H9 (cell line): ENCODE data around the gene VPS35L. TPM values are rescaled to one million over a fixed set of nuclear protein-coding genes. Genes with fewer than 3 reads are reported as not detected.

Experiments used
- DNase-seq: peaks from one replicate; pipeline ENCODE4 v3.0.0-alpha.2; 2017
- H2AFZ ChIP-seq: one replicate; pipeline ENCODE4 v1.6.1; 2013; ENCODE audit warnings: mild to moderate bottlenecking, low read length, control low read depth, moderate library complexity
- H2AK5ac ChIP-seq: 2 replicates; pipeline ENCODE4 v1.6.1; 2013; ENCODE audit warnings: low read length, control low read depth, mixed read lengths; ENCODE audit not compliant: insufficient read length
- H2BK120ac ChIP-seq: one replicate; pipeline ENCODE4 v1.6.1; 2013; ENCODE audit warnings: low read depth, mild to moderate bottlenecking, low read length, control low read depth, inconsistent platforms; ENCODE audit not compliant: poor library complexity, severe bottlenecking
- H2BK12ac ChIP-seq: 2 replicates; pipeline ENCODE4 v1.6.1; 2013; ENCODE audit warnings: low read length, control low read depth, mixed read lengths, low read depth; ENCODE audit not compliant: insufficient read length
- H2BK15ac ChIP-seq: 2 replicates; pipeline ENCODE4 v1.6.1; 2013; ENCODE audit warnings: low read depth, low read length, control low read depth
- H2BK20ac ChIP-seq: one replicate; pipeline ENCODE4 v1.6.1; 2013; ENCODE audit warnings: low read depth, mild to moderate bottlenecking, low read length, control low read depth, inconsistent platforms; ENCODE audit not compliant: poor library complexity, severe bottlenecking
- H2BK5ac ChIP-seq: 2 replicates; pipeline ENCODE4 v1.6.1; 2013; ENCODE audit warnings: low read length, control low read depth, mixed read lengths; ENCODE audit not compliant: insufficient read length
- H3K14ac ChIP-seq: 2 replicates; pipeline ENCODE4 v1.6.1; 2013; ENCODE audit warnings: low read length, control low read depth; ENCODE audit not compliant: insufficient read depth
- H3K18ac ChIP-seq: 2 replicates; pipeline ENCODE4 v1.6.1; 2013; ENCODE audit warnings: low read depth, mild to moderate bottlenecking, mixed read lengths, low read length, control low read depth; ENCODE audit not compliant: insufficient read length
- H3K23ac ChIP-seq: 2 replicates; pipeline ENCODE4 v1.6.1; 2013; ENCODE audit warnings: low read length, control low read depth, mixed read lengths, low read depth; ENCODE audit not compliant: insufficient read length
- H3K23me2 ChIP-seq: 2 replicates; pipeline ENCODE4 v1.6.1; 2013; ENCODE audit warnings: low read depth, mild to moderate bottlenecking, mixed read lengths, low read length, control low read depth; ENCODE audit not compliant: insufficient read length, poor library complexity, severe bottlenecking
- H3K27ac ChIP-seq: 2 replicates; pipeline ENCODE4 v1.5.1; 2013; ENCODE audit warnings: low read length, control low read depth, mixed read lengths, low read depth; ENCODE audit not compliant: insufficient read length
- H3K27me3 ChIP-seq: 2 replicates; pipeline ENCODE4 v1.6.1; 2013; ENCODE audit warnings: low read length, control low read depth, inconsistent platforms; ENCODE audit not compliant: insufficient read depth
- H3K4ac ChIP-seq: 2 replicates; pipeline ENCODE4 v1.6.1; 2013; ENCODE audit warnings: low read depth, mild to moderate bottlenecking, control low read depth, inconsistent platforms, low read length, moderate library complexity
- H3K4me1 ChIP-seq: 2 replicates; pipeline ENCODE4 v1.6.1; 2013; ENCODE audit warnings: low read length, control low read depth, inconsistent platforms; ENCODE audit not compliant: insufficient read depth
- H3K4me2 ChIP-seq: 2 replicates; pipeline ENCODE4 v1.6.1; 2013; ENCODE audit warnings: low read length, control low read depth, mixed read lengths; ENCODE audit not compliant: insufficient read length, insufficient read depth
- H3K56ac ChIP-seq: 2 replicates; pipeline ENCODE4 v1.6.1; 2013; ENCODE audit warnings: low read depth, mild to moderate bottlenecking, mixed read lengths, low read length, control low read depth; ENCODE audit not compliant: insufficient read length
- H3K79me1 ChIP-seq: 2 replicates; pipeline ENCODE4 v1.6.1; 2013; ENCODE audit warnings: low read depth, mild to moderate bottlenecking, moderate library complexity, low read length, control low read depth, inconsistent platforms; ENCODE audit not compliant: insufficient read depth, poor library complexity, severe bottlenecking
- H3K79me2 ChIP-seq: 2 replicates; pipeline ENCODE4 v1.6.1; 2013; ENCODE audit warnings: low read length, control low read depth, inconsistent platforms; ENCODE audit not compliant: insufficient read depth
- H3K9ac ChIP-seq: 2 replicates; pipeline ENCODE4 v1.6.1; 2013; ENCODE audit warnings: low read length, control low read depth, mixed read lengths; ENCODE audit not compliant: insufficient read length; ENCODE audit errors: extremely low read depth
- H3K9me3 ChIP-seq: one replicate; pipeline ENCODE4 v1.6.1; 2013; ENCODE audit warnings: low read depth, low read length, inconsistent platforms; ENCODE audit not compliant: control insufficient read depth
- H3T11ph ChIP-seq: one replicate; pipeline ENCODE4 v1.6.1; 2013; ENCODE audit warnings: mild to moderate bottlenecking, low read length, control low read depth, inconsistent platforms
- H4K20me1 ChIP-seq: one replicate; pipeline ENCODE4 v1.6.1; 2013; ENCODE audit not compliant: control insufficient read depth, insufficient read length, insufficient read depth
- H4K5ac ChIP-seq: 2 replicates; pipeline ENCODE4 v1.6.1; 2013; ENCODE audit warnings: low read depth, mild to moderate bottlenecking, mixed read lengths, low read length, control low read depth; ENCODE audit not compliant: insufficient read length
- H4K8ac ChIP-seq: replicated peaks from 2 replicates; pipeline ENCODE4 v1.6.1; 2013; ENCODE audit warnings: low read length, control low read depth, mixed read lengths, low read depth; ENCODE audit not compliant: insufficient read length
- H4K91ac ChIP-seq: 2 replicates; pipeline ENCODE4 v1.6.1; 2013; ENCODE audit warnings: low read depth, mild to moderate bottlenecking, moderate library complexity, mixed read lengths, low read length, control low read depth; ENCODE audit not compliant: insufficient read length
- H3K27ac Mint-ChIP-seq, 3 experiments: 2 replicates in 2 of 3; 3 replicates in 1 of 3; pipeline ENCODE4 v1.8.0; 2020 to 2021; ENCODE audit warnings: mixed read lengths in 3 of 3, mild to moderate bottlenecking in 1 of 3, moderate library complexity in 1 of 3
- H3K27me3 Mint-ChIP-seq: 2 replicates; pipeline ENCODE4 v1.8.0; 2021; ENCODE audit warnings: low read depth, mild to moderate bottlenecking, moderate library complexity, mixed read lengths
- H3K36me3 Mint-ChIP-seq, 3 experiments: 2 replicates in 2 of 3; 3 replicates in 1 of 3; pipeline ENCODE4 v1.8.0; 2020 to 2021; ENCODE audit warnings: low read depth in 3 of 3, mixed read lengths in 3 of 3; ENCODE audit not compliant: insufficient read depth in 1 of 3
- H3K4me1 Mint-ChIP-seq, 2 experiments: 2 replicates each; pipeline ENCODE4 v1.8.0; 2020; ENCODE audit warnings: mixed read lengths in 2 of 2
- H3K4me3 Mint-ChIP-seq, 2 experiments: 2 replicates in 1 of 2; 3 replicates in 1 of 2; pipeline ENCODE4 v1.8.0; 2020 to 2021; ENCODE audit warnings: mild to moderate bottlenecking in 2 of 2, mixed read lengths in 2 of 2, moderate library complexity in 1 of 2
- H3K9me3 Mint-ChIP-seq, 2 experiments: 2 replicates in 1 of 2; 3 replicates in 1 of 2; pipeline ENCODE4 v1.8.0; 2020; ENCODE audit warnings: mild to moderate bottlenecking in 2 of 2, mixed read lengths in 2 of 2, moderate library complexity in 1 of 2
- WGBS: extraction: QIAGEN DNeasy Blood & Tissue Kit; methylation state at CpG from one replicate; pipeline ENCODE4 v1.1.7; 2013; ENCODE audit warnings: missing lambda C conversion rate, low lambda C conversion rate, mixed read lengths; ENCODE audit not compliant: insufficient read length; ENCODE audit errors: extremely low coverage; 5-methylcytosine and 5-hydroxymethylcytosine counted together
- total RNA-seq: library from RNA; stranded (reverse); gene quantifications from 2 replicates; pipeline ENCODE4 v1.2.1, GENCODE V29; 2021
- TF ChIP-seq, protein P1 (sequence below): fragments of 200-600 bp; sonication (generic); conservative IDR thresholded peaks from 3 replicates; pipeline ENCODE4 v1.8.0; 2021; ENCODE audit warnings: antibody characterized with exemption, mild to moderate bottlenecking

Gene VPS35L
- total RNA-seq, 1 experiment from 2014 or later, result 58.4 TPM

DNA sequence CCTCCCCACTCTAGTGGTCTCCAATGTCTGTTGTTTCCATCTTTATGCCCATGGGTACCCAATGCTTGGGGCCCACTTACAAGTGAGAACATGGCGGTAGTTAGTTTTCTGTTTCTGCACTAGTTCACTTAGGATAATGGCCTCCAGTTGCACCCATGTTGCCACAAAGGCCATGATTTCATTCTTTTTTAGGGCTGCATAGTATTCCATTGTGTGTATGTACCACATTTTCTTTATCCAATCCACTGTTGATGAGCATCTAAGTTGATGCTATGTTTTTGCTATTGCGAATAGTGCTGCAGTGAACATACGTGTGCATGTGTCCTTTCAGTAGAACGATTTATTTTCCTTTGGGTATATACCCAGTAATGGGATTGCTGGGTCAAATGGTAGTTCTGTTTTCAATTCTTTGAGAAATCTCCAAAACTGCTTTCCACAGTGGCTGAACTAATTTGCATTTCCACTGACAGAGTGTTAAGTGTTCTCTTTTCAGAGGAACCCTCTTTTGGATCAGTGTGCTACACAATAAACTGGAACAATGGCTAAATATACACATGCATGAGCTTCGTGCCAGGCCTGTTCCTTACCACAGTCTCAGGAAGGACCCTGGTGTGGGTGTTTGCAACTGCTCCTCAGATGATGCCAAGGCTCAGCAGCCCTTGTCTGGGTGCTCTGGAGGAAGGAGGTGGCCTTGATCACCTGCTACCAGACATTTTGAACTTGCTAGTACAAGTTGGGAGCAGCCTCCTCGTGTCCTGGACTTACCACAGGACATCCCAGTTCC is 128.1 kb downstream of the VPS35L start:
- H3K4me3 Mint-ChIP-seq, result no peak overlapping the region
- H3K23ac ChIP-seq, result no peak overlapping the region
- peaks cover 4 to 10% of the 10 kb centered on the region in 2 experiments for H3K4me1 Mint-ChIP-seq
- H4K8ac ChIP-seq, result no peak overlapping the region
- no peak overlapping the region for H2AFZ ChIP-seq
- no peaks in the 10 kb centered on the region for H3K27me3 ChIP-seq
- no peak overlapping the region for H3T11ph ChIP-seq
- H4K5ac ChIP-seq, result no peak overlapping the region
- no peak overlapping the region for H4K91ac ChIP-seq
- H2BK5ac ChIP-seq, result no peak overlapping the region
- no peaks in the 10 kb centered on the region for H4K20me1 ChIP-seq
- no peak overlapping the region for H3K56ac ChIP-seq
- H3K27ac ChIP-seq, result no peak overlapping the region
- H2BK120ac ChIP-seq, result no peak overlapping the region
- H2BK15ac ChIP-seq, result no peak overlapping the region
- no peaks in the 10 kb centered on the region for H3K9me3 ChIP-seq
- no peak overlapping the region for H2BK20ac ChIP-seq
- WGBS, result no CpG with 5 or more reads among the region's 6 CpGs
- no peaks in the 10 kb centered on the region for H3K23me2 ChIP-seq
- TF ChIP-seq, protein P1, sequence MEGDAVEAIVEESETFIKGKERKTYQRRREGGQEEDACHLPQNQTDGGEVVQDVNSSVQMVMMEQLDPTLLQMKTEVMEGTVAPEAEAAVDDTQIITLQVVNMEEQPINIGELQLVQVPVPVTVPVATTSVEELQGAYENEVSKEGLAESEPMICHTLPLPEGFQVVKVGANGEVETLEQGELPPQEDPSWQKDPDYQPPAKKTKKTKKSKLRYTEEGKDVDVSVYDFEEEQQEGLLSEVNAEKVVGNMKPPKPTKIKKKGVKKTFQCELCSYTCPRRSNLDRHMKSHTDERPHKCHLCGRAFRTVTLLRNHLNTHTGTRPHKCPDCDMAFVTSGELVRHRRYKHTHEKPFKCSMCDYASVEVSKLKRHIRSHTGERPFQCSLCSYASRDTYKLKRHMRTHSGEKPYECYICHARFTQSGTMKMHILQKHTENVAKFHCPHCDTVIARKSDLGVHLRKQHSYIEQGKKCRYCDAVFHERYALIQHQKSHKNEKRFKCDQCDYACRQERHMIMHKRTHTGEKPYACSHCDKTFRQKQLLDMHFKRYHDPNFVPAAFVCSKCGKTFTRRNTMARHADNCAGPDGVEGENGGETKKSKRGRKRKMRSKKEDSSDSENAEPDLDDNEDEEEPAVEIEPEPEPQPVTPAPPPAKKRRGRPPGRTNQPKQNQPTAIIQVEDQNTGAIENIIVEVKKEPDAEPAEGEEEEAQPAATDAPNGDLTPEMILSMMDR, result no peak
- H2AK5ac ChIP-seq, result no peak overlapping the region
- H3K14ac ChIP-seq, result no peak overlapping the region
- H2BK12ac ChIP-seq, result no peak overlapping the region
- H3K9ac ChIP-seq, result no peak overlapping the region
- H3K79me1 ChIP-seq, result no peaks in the 10 kb centered on the region
- H3K18ac ChIP-seq, result no peak overlapping the region
- H3K27me3 Mint-ChIP-seq, result no peaks in the 10 kb centered on the region
- H3K79me2 ChIP-seq, result no peaks in the 10 kb centered on the region
- no peak overlapping the region for H3K4me2 ChIP-seq
- H3K4ac ChIP-seq, result no peak overlapping the region
- no peak overlapping the region for H3K27ac Mint-ChIP-seq
- no peaks in the 10 kb centered on the region for H3K4me1 ChIP-seq
- no peak for DNase-seq
- H3K9me3 Mint-ChIP-seq, result peaks cover 1 to 7% of the 10 kb centered on the region in 2 experiments; a peak in 3 of 5 replicates
- H3K36me3 Mint-ChIP-seq, result peaks cover 25 to 52% (median 43%) of the 10 kb centered on the region in 3 experiments
